ENCODE results near the gene DYSF.
"Not testable (repeated sequence)": the region's sequence is repeated elsewhere in the genome, so short reads cannot be mapped to it uniquely, and the experiment has no call there.

The DYSF gene

GRCh38 chr2:71453404-71454220, at the start of gene DYSF:
Gene DYSF (plus strand): TSS chr2:71453561.
- no peak for DNase-seq (ENCODE audit: low read depth in 2 of 2)

- no peak for DNase-seq (ENCODE audit: low read depth in 2 of 2)
Measured at GRCh38 chr2:71409611-71410010, 43.8 kb upstream of the DYSF start.

- no peak for DNase-seq (ENCODE audit: low read depth in 2 of 2)
Measured at GRCh38 chr2:71410696-71411095, 42.7 kb upstream of the DYSF start.

- not testable (repeated sequence) for DNase-seq (ENCODE audit: low read depth in 2 of 2)
Measured at GRCh38 chr2:71416866-71417265, 36.5 kb upstream of the DYSF start.

- no peak for DNase-seq (ENCODE audit: low read depth in 2 of 2)
Measured at GRCh38 chr2:71417300-71418202, 35.8 kb upstream of the DYSF start.

GRCh38 chr2:71419145-71419544, 34.2 kb upstream of the DYSF start:
- DNase-seq (ENCODE audit: low read depth in 2 of 2): no peak

- no peak for DNase-seq (ENCODE audit: low read depth in 2 of 2)
Measured at GRCh38 chr2:71419976-71420375, 33.4 kb upstream of the DYSF start.

- DNase-seq (ENCODE audit: low read depth in 2 of 2): no peak
Measured at GRCh38 chr2:71422786-71423185, 30.6 kb upstream of the DYSF start.

- no peak for DNase-seq (ENCODE audit: low read depth in 2 of 2)
Measured at GRCh38 chr2:71423817-71424420, 29.4 kb upstream of the DYSF start.

GRCh38 chr2:71426721-71427120, 26.6 kb upstream of the DYSF start:
- DNase-seq (ENCODE audit: low read depth in 2 of 2): no peak

- no peak for DNase-seq (ENCODE audit: low read depth in 2 of 2)
Measured at GRCh38 chr2:71428472-71429383, 24.6 kb upstream of the DYSF start.

GRCh38 chr2:71445142-71445541, 8.2 kb upstream of the DYSF start:
- DNase-seq (ENCODE audit: low read depth in 2 of 2): not testable (repeated sequence)

- DNase-seq (ENCODE audit: low read depth in 2 of 2): no peak
Measured at GRCh38 chr2:71446505-71446904, 6.9 kb upstream of the DYSF start.

GRCh38 chr2:71449343-71449742, 4.0 kb upstream of the DYSF start:
- no peak for DNase-seq (ENCODE audit: low read depth in 2 of 2)

- DNase-seq (ENCODE audit: low read depth in 2 of 2): no peak
Measured at GRCh38 chr2:71451705-71452104, 1.7 kb upstream of the DYSF start.

- DNase-seq (ENCODE audit: low read depth in 2 of 2): no peak
Measured at GRCh38 chr2:71452565-71452964, 796 bp upstream of the DYSF start.

- DNase-seq (ENCODE audit: low read depth in 2 of 2): no peak
Measured at GRCh38 chr2:71454221-71455010, 1.1 kb downstream of the DYSF start.

GRCh38 chr2:71455011-71455740, 1.8 kb downstream of the DYSF start:
- no peak for DNase-seq (ENCODE audit: low read depth in 2 of 2)

GRCh38 chr2:71455741-71456569, 2.6 kb downstream of the DYSF start:
- no peak for DNase-seq (ENCODE audit: low read depth in 2 of 2)
